HG03159 (cell line): ENCODE data around the gene KRI1.

Experiments
- ATAC-seq: cut with Tn5 transposase; IDR thresholded peaks from one replicate; pipeline ENCODE4 v1.9.1; 2021; ENCODE audit warnings: mild to moderate bottlenecking, moderate library complexity; ENCODE audit not compliant: unreplicated experiment

The KRI1 gene

GRCh38 chr19:10565567-10566407 lies at the start of gene KRI1:
Gene KRI1 (minus strand): TSS chr19:10566010. CDS start chr19:10565999, 11 bp downstream.
- ATAC-seq = peak; percentile 44

DNA sequence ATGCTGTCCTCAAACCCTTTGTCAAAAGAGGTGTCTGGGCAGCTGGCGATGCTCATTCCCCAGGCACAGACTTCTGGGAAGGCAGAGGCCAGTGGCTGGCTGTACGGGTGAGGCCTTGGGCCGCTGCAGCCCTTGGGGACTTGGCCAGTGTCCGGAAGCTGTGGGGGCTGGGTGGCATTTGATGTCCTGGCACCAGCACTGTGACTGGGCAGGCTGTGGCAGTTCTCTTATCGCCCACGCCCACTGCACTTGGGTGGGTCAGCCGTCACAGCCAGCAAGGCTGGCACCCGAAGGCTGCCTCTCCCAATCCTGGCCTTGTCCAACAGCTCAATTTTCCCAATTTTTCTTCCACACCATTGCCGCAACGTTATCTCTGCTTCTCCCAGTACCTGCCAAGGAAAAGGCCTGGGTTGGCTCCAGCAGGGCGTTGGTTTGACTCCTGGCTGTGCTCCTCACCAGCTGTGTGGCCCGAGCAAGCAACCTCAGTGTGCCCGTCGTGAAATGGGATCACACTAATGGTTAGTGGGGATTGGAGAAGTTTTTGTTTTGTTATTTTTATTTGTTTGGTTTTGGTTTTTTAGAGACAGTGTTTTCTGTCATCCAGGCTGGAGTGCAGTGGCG lies 46.8 kb upstream of the KRI1 start:
- no peak for ATAC-seq

GRCh38 chr19:10611907-10612306 lies 46.1 kb upstream of the KRI1 start:
- no peak for ATAC-seq

GRCh38 chr19:10604460-10604980 lies 38.7 kb upstream of the KRI1 start:
- ATAC-seq = peak; percentile 11

DNA sequence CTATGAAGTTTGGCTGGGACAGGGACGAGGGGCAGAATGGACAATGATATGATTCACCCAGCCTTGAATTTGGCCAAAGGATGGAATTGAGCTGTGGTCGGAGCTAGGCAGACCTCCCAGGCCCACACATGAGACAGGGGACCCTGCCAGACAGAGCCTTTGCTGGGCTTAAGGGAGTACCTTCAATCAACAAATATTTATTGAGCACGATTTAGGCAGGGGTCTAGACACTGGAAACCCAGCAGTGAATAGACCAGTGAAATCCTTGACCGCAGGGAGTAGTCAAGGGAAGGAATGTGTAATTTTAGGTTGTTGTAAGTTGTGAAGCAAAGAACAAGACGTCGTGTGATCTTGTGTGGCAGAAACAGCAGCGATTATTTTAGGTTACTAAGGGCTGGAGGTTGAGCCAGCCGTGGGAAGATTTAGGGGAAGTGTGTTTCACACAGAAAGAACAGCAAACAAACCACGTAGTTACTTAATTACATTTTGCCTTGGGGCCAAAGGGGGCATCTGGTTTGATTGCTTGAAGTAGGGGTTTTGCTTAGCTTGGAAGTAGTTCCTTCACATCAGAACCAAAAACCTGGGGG lies 38.2 kb upstream of the KRI1 start:
- peak; percentile 29 for ATAC-seq

GRCh38 chr19:10603084-10603872 lies 37.5 kb upstream of the KRI1 start:
- peak; percentile 43 for ATAC-seq

GRCh38 chr19:10602330-10603083 lies 36.7 kb upstream of the KRI1 start:
- peak; percentile 46 for ATAC-seq

DNA sequence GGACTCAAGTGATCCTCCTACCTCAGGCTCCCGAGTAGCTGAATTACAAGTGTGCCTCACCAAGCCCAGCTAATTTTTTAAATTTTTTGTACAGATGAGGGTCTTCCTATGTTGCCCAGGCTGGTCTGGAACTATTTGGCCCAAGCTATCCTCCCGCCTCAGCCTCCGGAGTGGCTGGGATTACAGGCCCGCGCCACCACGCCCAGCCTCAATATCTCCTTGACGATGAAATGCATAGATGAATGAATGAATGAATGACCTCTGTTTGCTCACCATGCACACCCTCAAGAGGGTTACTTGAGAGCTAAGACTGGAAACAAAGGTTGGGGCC lies 36.2 kb upstream of the KRI1 start:
- ATAC-seq = no peak

GRCh38 chr19:10600149-10600548 lies 34.3 kb upstream of the KRI1 start:
- no peak for ATAC-seq

DNA sequence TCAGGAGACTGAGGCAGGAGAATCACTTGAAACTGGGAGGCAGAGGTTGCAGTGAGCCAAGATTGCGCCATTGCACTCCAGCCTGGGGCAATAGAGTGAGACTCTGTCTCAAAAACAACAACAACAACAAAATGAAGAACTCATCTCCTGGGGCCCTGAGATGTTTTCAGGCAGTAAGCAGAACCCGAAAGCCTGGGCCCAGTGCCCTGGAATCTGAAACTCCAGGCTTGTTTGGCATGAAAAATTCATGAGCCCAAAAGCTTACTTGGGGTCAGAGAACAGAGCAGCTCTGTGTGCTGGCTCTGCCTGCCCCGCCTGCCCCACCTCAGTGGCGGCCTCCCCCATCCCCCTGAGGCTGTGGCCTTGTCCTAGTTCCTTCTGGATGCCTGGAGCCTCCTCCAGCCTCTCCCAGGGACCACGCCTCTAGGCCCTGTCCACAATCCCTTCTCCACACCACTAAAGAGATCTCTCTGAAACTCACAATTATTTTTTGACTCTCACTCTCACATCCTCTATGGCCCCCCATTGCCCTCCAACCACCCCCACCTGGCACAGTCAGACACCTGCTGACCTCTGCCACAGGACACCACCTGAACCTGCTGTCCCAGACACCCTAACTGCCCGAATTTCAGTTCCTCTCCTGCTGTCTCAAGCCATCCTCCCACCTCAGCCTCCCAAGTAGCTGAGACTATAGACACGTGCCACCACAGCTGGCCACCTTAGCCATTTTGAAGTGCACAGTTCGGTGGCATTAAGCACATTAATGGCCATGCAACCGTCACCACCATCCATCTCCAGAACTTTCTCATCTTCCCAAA lies 28.2 kb upstream of the KRI1 start:
- peak; percentile 62 for ATAC-seq

DNA sequence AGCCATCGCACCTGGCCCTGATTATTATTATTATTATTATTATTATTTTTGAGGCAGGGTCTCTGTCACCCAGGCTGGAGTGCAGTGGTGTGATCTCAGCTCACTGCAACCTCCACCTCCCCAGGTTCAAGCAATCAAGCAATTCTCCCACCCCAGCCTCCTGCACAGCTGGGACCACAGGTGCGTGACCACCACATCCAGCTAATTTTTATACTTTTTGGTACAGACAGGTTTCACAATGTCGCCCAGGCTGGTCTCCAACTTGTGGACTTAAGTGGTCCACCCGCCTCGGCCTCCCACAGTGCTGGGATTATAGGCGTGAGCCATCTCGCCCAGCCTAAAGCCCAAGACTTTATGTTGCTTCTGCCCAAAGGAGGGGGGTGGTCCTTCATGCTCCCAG lies 27.3 kb upstream of the KRI1 start:
- no peak for ATAC-seq

DNA sequence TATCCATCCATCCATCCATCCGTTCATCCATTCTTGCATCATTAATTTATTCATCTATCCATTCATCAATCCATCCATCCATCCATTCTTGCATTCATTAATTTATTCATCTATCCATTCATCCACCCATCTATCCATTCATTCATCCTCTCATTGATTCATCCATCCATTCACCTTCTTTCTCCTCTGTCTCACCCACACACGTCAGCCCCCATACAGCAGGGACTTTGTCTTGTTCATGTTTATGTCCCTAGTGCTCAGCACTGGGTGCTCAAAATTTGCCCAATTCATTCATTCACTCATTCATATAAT lies 22.0 kb upstream of the KRI1 start:
- ATAC-seq = no peak

- no peak for ATAC-seq
These were observed 21.4 kb upstream of the KRI1 start, which contains the start of gene AP1M2 for GRCh38 chr19:10587022-10587838. Gene AP1M2 (minus strand): TSS chr19:10587312. CDS start chr19:10587231, 81 bp downstream.

- no peak for ATAC-seq
These were observed 20.6 kb upstream of the KRI1 start for GRCh38 chr19:10586396-10586795.

- ATAC-seq = no peak
These were observed 17.4 kb upstream of the KRI1 start for GRCh38 chr19:10583036-10583776.

GRCh38 chr19:10582091-10582490 lies 16.3 kb upstream of the KRI1 start:
- ATAC-seq = no peak

DNA sequence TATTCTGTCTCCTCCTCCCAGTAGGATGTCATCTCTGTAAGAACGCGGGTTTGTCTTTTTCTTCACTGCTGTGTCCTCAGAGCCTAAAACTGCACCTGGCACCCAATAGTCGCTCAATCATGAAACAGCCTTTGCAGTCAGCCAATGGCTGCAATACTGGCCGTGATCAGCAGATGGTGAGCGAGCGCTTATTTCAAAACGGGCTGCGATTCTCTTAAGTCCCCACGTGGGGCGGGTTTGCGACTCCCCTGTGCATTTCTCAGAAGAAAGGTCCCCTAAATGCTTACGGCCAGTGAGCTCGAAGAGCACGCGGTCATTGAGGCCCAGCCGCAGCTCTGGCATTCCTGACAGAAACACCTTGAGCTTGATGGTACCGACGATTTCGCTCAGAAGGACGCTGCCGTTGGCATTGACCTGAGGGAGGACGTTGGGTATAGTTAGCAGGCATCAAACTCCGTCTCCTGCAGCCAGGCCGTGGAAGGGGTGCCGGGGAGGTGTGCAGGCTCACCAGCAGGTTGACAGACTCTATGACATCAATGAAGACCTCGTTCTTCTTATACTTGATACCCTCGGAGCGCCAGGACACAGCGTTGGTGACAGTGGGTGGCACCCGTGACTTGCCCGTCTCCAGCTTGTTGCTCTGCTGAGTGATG lies 15.3 kb upstream of the KRI1 start:
- ATAC-seq = no peak

GRCh38 chr19:10577951-10578350 lies 12.1 kb upstream of the KRI1 start:
- no peak for ATAC-seq
